KG1 (cell line): ENCODE data around the gene DIAPH3.

ENCODE experiments used
- DNase-seq: peaks from one replicate; lab custom pipeline; 2025; lab: John Stamatoyannopoulos, UW

The DIAPH3 gene

GRCh38 chr13:60018536-60018935 lies 145.2 kb downstream of the DIAPH3 start:
- no peak for DNase-seq

GRCh38 chr13:60016229-60016628 lies 147.5 kb downstream of the DIAPH3 start:
- DNase-seq: no peak

GRCh38 chr13:60013166-60013565 lies 150.6 kb downstream of the DIAPH3 start:
- no peak for DNase-seq

GRCh38 chr13:60012488-60012887 lies 151.2 kb downstream of the DIAPH3 start:
- no peak for DNase-seq

GRCh38 chr13:60009300-60010253 lies 154.2 kb downstream of the DIAPH3 start:
- no peak for DNase-seq

- no peak for DNase-seq
Observed at GRCh38 chr13:60001889-60002288, 161.8 kb downstream of the DIAPH3 start.

- no peak for DNase-seq
Observed at GRCh38 chr13:60000976-60001375, 162.8 kb downstream of the DIAPH3 start.

GRCh38 chr13:60000081-60000480 lies 163.6 kb downstream of the DIAPH3 start:
- no peak for DNase-seq

- DNase-seq: no peak
Observed at GRCh38 chr13:59997976-59998375, 165.8 kb downstream of the DIAPH3 start.

GRCh38 chr13:59996461-59996980 lies 167.2 kb downstream of the DIAPH3 start:
- no peak for DNase-seq

- no peak for DNase-seq
Observed at GRCh38 chr13:59991395-59991794, 172.3 kb downstream of the DIAPH3 start.

- DNase-seq: no peak
Observed at GRCh38 chr13:59982631-59983382, 180.9 kb downstream of the DIAPH3 start.

- DNase-seq: no peak
Observed at GRCh38 chr13:59979589-59979988, 184.1 kb downstream of the DIAPH3 start.

GRCh38 chr13:59978862-59979261 lies 184.9 kb downstream of the DIAPH3 start:
- no peak for DNase-seq

- DNase-seq: no peak
Observed at GRCh38 chr13:59976856-59977255, 186.9 kb downstream of the DIAPH3 start.

- no peak for DNase-seq
Observed at GRCh38 chr13:59975807-59976435, 187.8 kb downstream of the DIAPH3 start.

GRCh38 chr13:59970847-59971246 lies 192.9 kb downstream of the DIAPH3 start:
- no peak for DNase-seq

- no peak for DNase-seq
Observed at GRCh38 chr13:59963827-59964226, 199.9 kb downstream of the DIAPH3 start.

- no peak for DNase-seq
Observed at GRCh38 chr13:59963383-59963782, 200.3 kb downstream of the DIAPH3 start.

- DNase-seq: no peak
Observed at GRCh38 chr13:59962343-59962742, 201.4 kb downstream of the DIAPH3 start.

- no peak for DNase-seq
Observed at GRCh38 chr13:59960683-59961082, 203.0 kb downstream of the DIAPH3 start.

- DNase-seq: no peak
Observed at GRCh38 chr13:59957438-59957837, 206.3 kb downstream of the DIAPH3 start.
